Activated CD4-positive, alpha-beta T cell treated with anti-CD3 and anti-CD28 coated beads for 4 hours (primary cell): ENCODE results near the gene SNIP1.
A peak's percentile ranks its signal among the peaks of the same experiment; 100 is the strongest.
"Not testable (repeated sequence)": the region's sequence is repeated elsewhere in the genome, so short reads cannot be mapped to it uniquely, and the experiment has no call there.

Experiments used
- DNase-seq, 2 donors: peaks; one replicate each; pipeline ENCODE4 v3.0.0-alpha.2; 2020

The SNIP1 gene

DNA sequence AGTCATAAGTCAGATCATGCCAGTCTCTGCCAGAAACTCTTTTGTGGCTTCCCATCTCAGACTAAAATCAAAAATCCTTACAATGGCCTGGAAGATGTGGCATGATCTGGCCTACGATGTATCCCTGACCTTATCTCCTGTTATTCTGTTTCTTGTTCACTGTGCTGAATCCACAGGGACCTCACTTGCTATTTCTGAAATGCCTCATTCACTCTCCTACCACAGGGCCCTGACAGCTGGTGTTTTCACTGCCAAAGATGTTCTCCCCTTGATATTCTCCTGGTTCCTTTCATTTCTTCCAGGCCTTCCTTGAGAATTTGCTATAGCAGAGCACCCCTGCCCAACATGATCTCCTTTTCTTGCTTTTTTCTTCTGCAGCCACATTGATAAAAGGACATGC lies 4.3 kb upstream of the SNIP1 start:
- DNase-seq, result no peak

DNA sequence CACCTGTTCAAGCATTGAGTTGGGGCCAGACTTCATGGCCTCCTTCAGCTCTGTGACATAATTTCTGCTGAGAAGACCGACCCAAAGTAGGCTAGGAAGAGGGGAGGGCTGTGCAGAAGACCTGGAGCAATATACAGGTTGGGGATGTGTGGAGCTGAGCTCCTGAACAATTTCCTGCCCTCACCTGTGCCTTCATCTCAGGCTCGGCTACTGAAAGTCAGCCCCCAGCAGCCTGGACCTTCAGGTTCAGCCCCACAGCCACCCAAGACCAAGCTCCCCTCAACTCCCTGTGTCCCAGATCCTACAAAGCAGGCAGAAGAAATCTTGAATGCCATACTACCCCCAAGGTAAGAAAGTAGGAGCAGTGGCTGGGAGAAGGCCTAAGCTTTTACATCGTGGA lies 3.3 kb upstream of the SNIP1 start:
- no peak for DNase-seq

DNA sequence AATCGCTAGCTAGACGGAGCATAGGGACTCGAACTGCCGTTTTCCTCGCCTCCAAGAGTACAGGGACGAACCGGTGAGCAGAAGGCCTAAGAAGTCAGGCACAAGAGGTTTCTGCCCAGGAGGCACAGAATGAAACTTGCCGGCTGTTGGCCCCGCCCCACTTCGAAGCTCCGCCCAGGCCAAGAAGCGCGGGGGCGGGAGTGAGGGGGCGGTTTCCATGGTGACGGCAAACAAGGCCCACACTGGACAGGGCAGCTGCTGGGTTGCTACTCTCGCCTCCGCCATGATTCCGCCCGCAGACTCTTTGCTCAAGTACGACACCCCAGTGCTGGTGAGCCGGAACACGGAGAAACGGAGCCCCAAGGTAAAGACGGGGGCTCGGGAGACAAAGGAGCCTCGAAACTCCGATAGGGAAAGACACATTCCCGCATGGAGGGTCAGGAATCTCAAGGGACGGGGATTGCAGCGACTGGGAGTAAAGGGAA lies 2.7 kb upstream of the SNIP1 start, which contains the start of gene DNALI1:
TSS of gene DNALI1 (plus strand) at position 229 of the 485 bp plus-strand sequence. CDS start at position 284, 55 bp downstream.
- DNase-seq, result no peak

DNA sequence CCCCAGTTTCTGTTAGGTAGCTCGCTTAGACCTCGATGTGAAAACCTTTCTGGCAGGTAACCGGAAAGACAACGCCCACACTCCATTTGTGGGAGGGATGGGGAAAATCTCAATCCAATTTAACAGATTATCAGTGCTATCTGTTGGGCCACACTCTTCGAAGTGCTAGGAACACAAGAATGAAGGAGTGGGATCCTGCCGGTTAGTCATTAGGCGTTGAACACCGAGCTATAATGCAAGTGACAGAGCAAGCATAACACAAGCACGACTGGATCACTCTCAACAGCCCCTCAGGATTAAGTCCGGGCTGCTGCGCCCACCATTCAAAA lies 531 bp downstream of the SNIP1 start:
- DNase-seq, result no peak

DNA sequence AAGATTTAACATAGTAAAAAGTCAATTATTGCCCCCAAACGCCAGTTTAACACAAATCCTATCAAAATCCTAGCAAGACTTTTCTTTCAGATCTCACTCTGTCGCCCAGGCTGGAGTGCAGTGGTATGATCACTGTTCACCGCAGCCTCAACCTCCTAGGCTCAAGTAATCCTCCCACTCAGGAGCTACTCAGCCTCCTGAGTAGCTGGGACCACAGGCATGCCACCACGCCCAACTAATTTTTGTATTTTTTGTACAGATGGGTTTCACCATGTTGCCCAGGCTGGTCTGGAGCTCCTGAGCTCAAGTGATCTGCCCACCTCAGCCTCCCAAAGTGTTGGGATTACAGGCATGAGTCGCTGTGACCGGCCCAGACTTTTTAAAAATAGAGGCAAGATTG lies 4.8 kb downstream of the SNIP1 start:
- DNase-seq, result no peak

DNA sequence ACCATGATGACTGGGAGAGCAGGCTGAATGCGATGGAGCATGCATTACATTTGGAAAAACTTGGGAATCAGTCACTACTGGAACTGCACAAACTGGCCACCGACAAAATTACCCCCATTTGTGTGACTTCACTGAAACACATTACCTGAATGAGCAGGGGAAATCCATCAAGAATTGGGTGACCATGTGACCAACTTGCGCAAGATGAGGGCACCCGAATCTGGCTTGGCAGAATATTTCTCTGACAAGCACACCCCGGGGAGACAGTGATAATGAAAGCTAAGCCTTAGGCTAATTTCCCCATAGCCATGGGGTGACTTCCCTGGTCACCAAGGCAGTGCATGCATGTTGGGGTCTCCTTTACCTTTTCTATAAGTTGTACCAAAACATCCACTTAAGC lies 9.1 kb downstream of the SNIP1 start:
- no peak for DNase-seq

DNA sequence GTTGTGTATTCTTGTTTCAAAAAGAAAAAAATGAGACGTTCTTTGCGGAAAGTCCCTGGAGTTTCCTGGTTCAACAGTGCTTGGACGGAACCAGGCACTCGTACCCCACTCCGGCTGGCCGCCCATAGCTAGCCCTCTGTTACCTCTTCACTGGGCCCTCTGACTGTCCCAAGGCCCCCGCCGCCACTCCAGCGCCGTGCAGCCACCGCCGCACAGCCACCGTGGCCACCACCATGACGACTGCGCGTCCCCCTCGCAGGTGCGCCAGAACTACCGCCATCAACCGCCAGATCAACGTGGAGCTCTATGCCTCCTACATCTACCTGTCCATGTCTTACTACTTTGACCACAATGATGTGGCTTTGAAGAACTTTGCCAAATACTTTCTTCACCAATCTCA lies 9.6 kb downstream of the SNIP1 start:
- DNase-seq, result no peak

DNA sequence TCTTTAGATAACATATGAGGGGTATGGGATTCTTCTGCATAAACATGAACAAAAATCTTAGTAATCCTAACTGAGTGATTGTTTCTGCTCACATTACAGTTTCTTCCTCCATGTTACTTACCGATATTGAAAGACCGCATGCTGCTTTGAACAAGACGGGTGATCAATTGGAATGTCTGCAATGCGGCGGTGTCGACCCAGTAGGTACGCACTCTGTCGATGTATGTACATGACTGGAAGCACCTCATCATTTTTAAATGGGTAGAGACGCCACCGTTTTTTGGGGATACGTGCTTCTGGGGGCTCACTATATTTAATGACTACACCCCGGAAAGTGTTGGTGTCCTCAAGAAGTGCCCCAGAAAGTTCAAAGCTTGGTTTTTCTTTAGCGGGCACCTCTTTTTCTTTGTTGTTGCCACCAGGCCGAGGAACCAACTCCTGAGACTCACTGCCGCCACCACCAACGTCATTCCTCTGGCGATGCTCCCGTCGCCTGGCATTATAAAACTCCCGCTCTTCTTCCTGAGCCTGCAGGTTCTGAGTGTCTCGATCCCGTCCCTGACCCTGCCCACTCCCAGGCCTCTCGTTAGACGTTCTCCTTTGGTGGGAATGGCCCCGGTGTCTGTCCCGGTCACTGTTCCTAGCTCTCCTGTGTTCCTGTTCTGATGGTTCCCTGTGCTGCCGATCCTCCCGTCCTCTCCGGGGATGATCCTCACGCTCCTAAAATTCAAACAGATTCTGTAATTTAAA lies 13.9 kb downstream of the SNIP1 start:
- no peak for DNase-seq

DNA sequence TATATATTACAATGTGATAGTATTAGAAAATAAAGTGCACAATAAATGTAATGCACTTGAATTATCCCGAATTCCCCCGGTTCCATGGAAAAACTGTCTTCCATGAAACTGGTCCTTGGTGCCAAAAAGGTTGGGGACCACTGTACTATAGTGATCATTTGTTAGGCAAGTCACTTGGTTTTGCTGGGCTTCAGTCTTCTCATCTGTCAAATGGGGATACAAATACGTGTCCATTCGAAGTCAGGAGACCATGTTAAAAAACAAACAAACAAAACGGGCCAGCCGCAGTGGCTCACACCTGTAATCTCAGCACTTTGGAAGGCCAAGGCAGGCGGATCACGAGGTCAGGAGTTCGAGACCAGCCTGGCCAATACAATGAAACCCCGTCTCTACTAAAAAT lies 14.9 kb downstream of the SNIP1 start:
- DNase-seq, result not testable (repeated sequence)

DNA sequence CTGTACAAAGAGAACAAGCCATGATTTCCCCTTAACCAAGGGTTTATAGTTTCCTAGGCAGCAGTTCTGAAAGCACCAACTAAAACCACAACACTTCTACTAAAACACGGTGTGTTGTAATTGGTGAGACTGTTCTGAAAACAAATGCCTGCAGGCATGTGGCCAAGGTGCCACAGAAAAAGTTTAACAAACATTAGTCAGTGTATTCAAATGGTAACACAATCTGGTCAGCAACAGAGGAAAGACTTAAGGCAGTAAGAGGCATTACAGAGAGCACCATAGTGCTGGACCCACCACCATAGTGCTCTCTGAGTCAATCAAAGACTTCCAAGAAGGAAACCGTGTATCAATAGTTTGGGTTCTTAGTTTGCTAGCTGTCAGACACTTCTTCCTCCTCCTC lies 16.7 kb downstream of the SNIP1 start:
- no peak for DNase-seq

DNA sequence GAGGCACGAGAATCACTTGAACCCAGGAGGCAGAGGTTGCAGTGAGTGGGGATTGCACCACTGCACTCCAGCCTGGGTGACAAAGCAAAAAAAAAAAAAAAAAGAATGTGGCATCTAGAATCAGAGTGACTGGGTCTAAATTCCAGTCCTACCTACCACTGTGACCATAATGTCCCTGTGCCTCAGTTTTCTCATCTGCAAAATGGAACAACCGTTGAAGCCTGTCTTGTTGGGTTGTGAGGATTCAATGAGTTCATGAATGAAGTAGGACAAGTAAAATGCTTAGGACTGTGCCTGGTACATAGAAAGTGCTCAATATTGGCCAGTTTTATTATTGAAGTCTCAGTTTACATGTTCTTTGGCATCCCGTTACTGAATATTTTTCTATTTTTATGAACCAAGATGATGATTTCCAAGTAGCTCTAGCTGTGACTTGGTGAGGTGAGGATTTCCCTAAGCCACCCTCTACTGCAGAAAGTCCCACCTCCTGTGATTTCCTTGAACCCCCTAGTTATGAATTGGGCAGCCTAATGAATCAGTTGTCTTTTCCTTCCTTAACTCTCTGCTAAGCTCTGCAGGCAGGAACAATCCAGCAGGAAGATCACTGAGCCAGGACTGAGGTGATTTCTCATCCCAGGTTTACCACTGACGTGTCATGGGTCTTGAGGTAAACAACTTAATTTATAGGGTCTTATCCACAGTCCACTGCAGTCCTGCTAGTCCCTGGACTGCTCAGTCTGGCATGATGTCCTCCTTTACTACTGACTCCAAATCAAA lies 20.6 kb downstream of the SNIP1 start:
- DNase-seq, result no peak

DNA sequence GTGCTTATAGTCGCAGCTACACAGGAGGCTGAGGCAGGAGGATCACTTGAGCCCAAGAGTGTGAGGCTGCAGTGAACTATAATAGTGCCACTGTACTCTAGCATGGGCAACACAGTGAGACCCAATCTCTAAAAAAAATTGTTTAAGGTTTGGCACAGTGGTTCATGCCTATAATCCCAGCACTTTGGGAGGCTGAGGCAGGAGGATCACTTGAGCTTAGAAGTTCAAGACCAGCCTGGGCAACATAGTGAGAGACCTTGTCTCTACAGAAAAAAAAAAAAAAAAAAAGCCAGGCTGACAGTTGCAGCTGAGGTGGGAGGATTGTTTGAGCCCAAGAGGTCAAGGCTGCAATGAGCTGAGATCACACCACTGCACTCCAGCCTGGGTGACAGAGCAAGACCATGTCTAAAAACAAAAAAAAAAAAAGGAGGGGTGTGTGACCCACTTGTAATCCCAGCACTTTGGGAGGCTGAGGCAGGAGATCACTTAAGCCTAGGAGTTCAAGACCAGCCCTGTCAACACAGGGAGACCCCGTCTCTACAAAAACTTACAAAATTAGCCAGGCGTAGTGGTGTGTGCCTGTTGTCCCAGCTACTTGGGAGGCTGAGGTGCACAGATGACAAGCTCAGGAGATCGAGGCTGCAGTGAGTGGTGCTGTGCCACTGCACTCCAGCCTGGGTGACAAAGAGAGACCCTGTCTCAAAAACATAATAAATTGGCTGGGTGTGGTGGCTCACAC lies 21.5 kb downstream of the SNIP1 start:
- DNase-seq, result not testable (repeated sequence)

DNA sequence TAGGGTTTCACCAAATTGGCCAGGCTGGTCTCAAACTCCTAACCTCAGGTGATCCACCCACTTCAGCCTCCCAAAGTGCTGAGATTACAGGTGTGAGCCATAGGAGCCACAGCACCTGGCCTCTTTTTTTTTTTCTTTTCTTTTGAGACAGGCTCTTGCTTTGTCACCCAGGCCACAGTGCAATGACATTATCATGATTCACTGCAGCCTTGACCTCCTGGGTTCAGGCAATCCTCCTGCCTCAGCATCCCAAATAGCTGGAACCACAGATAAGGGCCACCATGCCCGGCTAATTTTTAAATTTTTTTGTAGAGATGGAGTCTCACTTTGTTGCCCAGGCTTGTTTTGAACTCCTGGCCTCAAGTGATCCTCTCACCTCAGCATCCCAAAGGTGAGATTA lies 24.2 kb downstream of the SNIP1 start:
- DNase-seq, result not testable (repeated sequence)

DNA sequence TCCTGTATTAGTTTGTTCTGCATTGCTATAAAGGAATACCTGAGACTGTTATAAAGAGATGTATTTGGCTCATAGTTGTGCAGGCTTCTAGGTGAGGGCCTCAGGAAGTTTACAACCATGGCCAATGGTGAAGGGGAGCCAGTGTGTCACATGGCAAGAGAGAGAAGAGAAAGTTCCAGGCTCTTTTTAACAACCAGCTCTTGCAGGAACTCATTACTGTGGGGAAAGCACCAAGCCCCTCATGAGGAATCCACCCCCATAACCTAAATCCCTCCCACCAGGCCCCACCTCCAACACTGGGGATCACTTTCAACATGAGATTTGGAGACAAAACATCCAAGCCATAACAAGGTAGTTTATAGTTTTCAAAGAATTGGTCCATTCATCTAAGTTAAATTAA lies 34.5 kb downstream of the SNIP1 start:
- no peak for DNase-seq

DNA sequence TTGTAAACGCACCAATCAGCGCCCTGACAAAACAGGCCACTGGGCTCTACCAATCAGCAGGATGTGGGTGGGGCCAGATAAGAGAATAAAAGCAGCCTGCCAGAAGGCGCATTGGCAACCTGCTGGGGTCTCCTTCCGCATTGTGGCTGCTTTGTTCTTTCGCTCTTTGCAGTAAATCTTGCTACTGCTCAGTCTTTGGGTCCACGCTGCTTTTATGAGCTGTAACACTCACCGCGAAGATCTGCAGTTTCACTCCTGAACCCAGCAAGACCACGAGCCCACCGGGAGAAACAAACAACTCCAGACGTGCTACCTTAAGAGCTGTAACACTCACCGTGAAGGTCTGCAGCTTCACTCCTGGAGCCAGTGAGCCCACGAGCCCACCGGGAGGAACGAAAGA lies 35.2 kb downstream of the SNIP1 start:
- DNase-seq, result peak; percentile 10 to 14

DNA sequence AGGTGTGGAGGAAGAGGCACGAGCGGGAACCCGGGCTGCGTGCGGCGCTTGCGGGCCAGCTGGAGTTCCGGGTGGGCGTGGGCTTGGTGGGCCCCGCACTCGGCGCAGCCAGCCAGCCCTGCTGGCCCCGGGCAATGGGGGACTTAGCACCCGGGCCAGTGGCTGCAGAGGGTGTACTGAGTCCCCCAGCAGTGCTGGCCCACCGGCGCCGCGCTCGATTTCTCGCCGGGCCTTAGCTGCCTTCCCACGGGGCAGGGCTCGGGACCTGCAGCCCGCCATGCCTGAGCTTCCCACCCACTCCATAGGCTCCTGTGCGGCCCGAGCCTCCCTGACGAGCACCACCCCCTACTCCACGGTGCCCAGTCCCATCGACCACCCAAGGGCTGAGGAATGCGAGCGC lies 35.9 kb downstream of the SNIP1 start:
- DNase-seq, result not testable (repeated sequence)

DNA sequence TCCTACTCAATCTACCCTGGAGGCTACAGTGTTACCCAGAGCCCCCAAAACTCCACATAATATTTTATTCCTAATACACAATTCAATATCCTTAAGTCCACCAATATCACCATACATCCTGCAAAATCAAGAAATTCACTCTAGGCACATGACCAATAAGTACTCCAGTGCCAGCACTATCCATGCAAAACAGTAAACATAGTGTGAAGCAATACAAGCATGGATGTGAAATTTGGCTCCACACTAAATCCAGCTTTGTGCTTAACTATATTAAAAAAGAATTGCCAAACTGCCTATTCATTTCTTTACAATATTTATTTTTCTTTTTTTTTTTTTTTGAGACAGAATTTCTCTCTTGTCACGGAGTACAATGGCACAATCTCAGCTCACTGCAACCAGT lies 36.5 kb downstream of the SNIP1 start:
- DNase-seq, result no peak

DNA sequence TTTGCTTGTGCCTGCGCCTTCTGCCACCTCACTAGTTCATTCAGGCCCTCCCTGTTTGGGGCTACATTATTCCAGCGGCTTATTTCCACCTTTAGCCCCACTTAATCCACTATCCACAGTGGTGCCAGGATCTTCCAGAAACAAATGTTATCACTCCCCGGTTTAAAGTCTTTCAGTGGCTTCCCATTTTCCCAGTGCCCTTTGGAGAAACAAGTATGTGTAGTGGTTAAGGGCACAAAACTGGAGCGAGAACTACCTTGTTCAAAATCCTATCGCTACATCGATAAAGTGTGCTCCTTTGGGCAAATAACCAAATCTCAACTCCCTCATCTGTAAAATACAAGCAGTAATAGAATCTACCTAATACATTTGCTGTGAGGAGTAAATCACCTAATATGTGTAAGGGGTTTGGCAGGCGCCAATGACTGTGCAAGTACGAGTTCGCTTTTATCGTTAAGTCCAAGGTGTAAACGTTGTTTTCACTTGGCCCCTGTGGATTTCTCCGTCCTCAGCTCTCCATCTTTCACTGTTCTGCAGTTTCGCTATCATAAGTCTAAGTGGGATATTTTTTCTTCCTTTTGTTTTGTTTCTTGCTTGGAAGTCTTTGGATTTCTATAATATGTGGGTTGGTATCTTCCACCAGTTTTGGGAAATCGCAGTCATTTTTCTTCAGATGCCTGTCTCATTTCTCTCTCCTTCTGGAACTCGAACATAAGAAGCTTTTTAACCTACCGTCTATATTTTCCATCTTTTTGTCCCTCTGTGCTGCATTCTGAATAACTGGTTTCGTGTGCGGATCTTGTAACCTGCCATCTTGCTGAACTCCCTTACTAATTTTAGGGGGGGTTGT lies 38.7 kb downstream of the SNIP1 start:
- DNase-seq, result no peak

DNA sequence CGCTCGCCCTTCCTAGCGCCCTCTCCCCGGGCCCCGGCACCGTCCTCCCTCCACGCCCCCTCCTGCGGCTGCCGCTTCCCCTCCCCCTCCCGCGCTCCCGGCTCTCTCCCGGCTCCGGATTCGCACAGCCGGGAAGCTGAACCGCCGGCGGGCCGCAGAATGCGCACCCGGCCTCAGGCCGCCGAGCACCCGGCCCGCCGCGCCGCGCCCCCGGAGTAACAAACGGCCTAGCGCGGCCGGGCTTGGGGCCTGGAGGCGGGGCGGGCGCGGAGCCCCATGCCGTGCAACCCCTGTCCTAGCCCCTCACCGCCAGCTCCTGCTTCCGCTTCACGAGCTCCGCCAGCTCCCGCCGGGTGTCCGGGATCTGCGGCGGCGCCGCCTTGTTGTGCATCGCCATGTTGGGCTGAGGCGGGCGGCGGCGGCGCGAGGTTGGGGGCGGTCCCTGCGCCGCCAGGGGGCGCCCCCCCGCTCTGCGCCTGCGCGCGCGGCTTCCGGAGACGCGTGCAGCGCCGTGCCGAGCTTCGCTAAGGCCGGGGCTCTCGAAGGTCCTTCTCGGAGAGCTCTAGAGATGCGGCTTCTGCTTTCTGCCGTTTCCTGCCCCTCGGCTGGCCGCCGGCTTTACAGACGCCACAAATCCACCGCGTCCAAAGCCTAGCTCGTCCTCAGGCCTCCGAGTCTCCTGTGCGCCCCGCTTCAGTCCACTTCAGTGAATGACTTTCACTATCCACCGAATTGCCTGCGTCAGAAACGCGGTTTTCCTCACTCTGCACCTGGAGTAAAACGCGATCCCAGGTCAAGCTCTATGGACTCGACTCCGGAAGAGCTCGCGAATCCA lies 39.5 kb downstream of the SNIP1 start, which contains the start of gene MEAF6:
TSS of gene MEAF6 (minus strand) at position 417 of the 835 bp plus-strand sequence. CDS start at position 397, 20 bp downstream.
- DNase-seq, result peak; percentile 78 to 83

DNA sequence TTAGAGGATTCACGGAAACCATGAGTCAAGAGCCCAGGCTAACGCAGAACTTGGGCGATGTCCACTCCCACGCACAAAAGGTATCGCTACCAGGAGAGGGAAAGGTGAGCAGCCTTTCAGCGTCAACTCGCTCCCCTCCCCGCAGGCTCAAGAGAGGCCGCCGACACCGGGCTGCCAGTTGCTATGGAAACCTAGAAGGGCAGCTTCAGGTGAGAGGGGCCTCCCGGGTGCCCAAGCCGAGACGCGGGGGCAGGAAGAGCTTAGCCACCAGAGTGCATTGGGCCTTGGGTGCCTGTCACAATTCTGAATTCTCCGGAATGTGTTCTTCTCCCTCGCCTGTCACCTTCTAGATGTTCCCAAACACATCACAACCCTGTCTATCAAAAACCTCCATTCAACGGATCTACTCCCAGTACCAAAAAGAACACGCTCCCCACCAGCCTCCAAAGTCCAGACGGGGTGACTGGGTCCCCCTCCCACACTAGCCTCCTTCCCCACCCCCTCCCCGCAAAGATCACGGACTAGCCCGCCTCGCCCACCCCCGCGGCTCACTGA lies 40.2 kb downstream of the SNIP1 start:
- peak; percentile 76 to 78 for DNase-seq

DNA sequence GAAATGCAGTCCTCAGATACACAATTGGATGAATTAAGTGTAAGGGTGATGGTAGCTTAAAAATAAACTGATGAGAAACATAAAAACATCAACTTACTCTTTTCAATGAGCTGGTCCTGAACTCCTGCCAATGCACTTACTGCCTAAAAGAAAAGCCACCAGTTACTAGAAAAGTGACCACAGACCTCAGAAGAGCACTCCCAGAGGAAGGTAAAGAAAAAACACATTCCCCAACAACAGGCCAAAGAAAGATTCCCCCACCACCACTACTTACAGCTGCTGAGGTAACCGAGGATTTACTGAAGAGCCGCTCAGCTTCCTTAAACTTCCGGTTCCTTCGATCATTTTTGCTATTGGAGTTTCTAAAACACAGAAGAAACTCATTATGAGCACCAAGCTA lies 44.9 kb downstream of the SNIP1 start:
- no peak for DNase-seq
